Endometrial microvascular endothelial cells (primary cell): ENCODE results near the gene PNMA8C. TPM values are rescaled to one million over a fixed set of nuclear protein-coding genes. Genes with fewer than 3 reads are reported as not detected.
"Not testable (repeated sequence)": the region's sequence is repeated elsewhere in the genome, so short reads cannot be mapped to it uniquely, and the experiment has no call there.

Experiments
- in situ Hi-C: cut with HindIII; loops from 2 replicates; pipeline ENCODE4 v1.10.0; 2017; ENCODE audit warnings: low sequenced_read_pairs, low pct_unique_long_range_greater_than_20kb; ENCODE audit errors: inconsistent ontology term
- total RNA-seq: library from RNA; depleted of rRNA; stranded (reverse); fragments of >200 nt; gene quantifications from one replicate; pipeline ENCODE4 v1.2.3, GENCODE V29; 2015; ENCODE audit errors: inconsistent ontology term

The PNMA8C gene
- total RNA-seq, 1 donor from 2014 or later = not detected

DNA sequence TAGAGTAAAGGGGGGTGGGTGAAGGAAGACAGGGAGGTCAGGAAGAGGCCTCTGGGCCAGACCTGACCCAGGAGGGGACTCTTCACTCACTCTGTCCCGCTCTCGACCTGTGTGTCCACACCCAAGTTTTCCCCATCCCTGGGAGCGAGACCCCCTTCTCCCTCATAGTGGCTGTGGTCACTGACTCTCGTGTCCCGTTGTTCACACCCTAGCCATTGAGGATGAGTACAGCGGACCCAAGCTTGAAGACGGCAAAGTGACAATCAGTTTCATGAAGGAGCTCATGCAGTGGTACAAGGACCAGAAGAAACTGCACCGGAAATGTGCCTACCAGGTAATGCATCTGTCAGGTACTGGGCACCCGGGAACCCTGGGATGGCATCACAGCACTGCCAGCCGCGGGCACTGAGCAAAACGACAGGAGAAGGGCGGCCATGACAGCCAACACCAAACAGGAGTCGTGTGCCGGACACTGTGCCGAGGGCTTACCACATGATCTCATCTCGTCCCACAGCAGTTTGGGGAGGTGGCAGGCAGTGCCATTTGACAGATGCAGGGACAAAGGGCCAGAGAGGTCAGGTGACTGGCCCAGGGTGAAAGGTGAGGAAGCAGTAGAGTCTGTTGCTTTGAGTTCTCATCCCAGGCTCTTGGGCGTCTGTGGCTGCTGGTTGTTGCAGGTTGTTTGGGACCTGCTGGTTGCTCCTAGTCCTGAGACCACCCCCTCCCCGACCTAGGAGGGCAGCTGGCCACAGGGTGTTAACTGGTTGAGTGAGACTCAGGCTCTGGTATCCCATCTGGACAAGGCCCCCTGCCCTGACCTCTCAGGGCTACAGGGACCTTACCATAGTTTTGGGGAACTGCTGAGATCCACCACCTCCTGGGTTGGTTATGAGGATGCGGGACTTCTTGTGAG is 52.2 kb downstream of the PNMA8C start:
- in situ Hi-C loops = no loop called here

- in situ Hi-C loops = not testable (repeated sequence)
These were observed 53.2 kb downstream of the PNMA8C start for GRCh38 chr19:46375476-46376067.

Other genes starting within 250 kb of the PNMA8C start
- not detected for gene IGFL1, start 199.2 kb downstream of the PNMA8C start, total RNA-seq
- 11.8 TPM for gene HIF3A, start 131.9 kb downstream of the PNMA8C start, total RNA-seq
- gene PPP5C, start 81.8 kb downstream of the PNMA8C start, total RNA-seq = 119 TPM
- gene CCDC8, start 15.4 kb downstream of the PNMA8C start, total RNA-seq = 0.09 TPM
- not detected for gene PNMA8A, start 42.6 kb upstream of the PNMA8C start, total RNA-seq
- not detected for gene PNMA8B, start 66.9 kb upstream of the PNMA8C start, total RNA-seq
- 277 TPM for gene CALM3, start 172.4 kb upstream of the PNMA8C start, total RNA-seq
- gene PTGIR, start 196.2 kb upstream of the PNMA8C start, total RNA-seq = 0.46 TPM
- gene GNG8, start 207.3 kb upstream of the PNMA8C start, total RNA-seq = not detected
- gene DACT3, start 232.2 kb upstream of the PNMA8C start, total RNA-seq = 0.19 TPM